GM21737 (cell line): Measurements from ENCODE around the gene ZSCAN16.

Experiments used
- ATAC-seq: cut with Tn5 transposase; IDR thresholded peaks from one replicate; pipeline ENCODE4 v1.9.1; 2021; ENCODE audit warnings: mild to moderate bottlenecking, moderate library complexity; ENCODE audit not compliant: unreplicated experiment

The ZSCAN16 gene

GRCh38 chr6:28167926-28168325 is 43.5 kb downstream of the ZSCAN16 start:
- ATAC-seq: no peak

- ATAC-seq: no peak
Observed at GRCh38 chr6:28171271-28171670, 46.9 kb downstream of the ZSCAN16 start.

GRCh38 chr6:28172006-28172405 is 47.6 kb downstream of the ZSCAN16 start:
- ATAC-seq: no peak

GRCh38 chr6:28176373-28176772 is 52.0 kb downstream of the ZSCAN16 start:
- no peak for ATAC-seq
